Measurements from ENCODE around the gene CYP4F3. TPM values are rescaled to one million over a fixed set of nuclear protein-coding genes. Genes with fewer than 3 reads are reported as not detected.

The CYP4F3 gene
- total and polyA plus RNA-seq, 2 of the 13 experiments (the other 11 are each of a cell fraction or from before 2014, with no cell fraction given), result 17.8 to 22.8 TPM

- TF ChIP-seq ZNF574 (CRISPR knock-in tag; IDR thresholded peaks at IDR 0.05) (peak; percentile 56; the same call in 1 of the 2 replicates), MIXL1 (CRISPR knock-in tag; IDR thresholded peaks at IDR 0.05) (peak; percentile 62; the same call in 1 of the 2 replicates), THRA (CRISPR knock-in tag; IDR thresholded peaks at IDR 0.05; ENCODE audit: borderline replicate concordance) (peak; percentile 74; the same call in 1 of the 2 replicates), RARG (CRISPR knock-in tag; IDR thresholded peaks at IDR 0.05; ENCODE audit: low read depth) (no peak), ZFP82 (CRISPR knock-in tag; IDR thresholded peaks at IDR 0.05; ENCODE audit: borderline replicate concordance) (no peak), ZNF414 (CRISPR knock-in tag; IDR thresholded peaks at IDR 0.05) (no peak), TCF7L2 (IDR thresholded peaks at IDR 0.05; ENCODE audit: low read depth, low read length) (no peak), ZBTB10 (CRISPR knock-in tag; IDR thresholded peaks at IDR 0.05; ENCODE audit: borderline replicate concordance) (peak; percentile 69), PHF8 (CRISPR knock-in tag; IDR thresholded peaks at IDR 0.05) (no peak), ZUFSP (CRISPR knock-in tag; IDR thresholded peaks at IDR 0.05; ENCODE audit: borderline replicate concordance) (no peak), PPARG (CRISPR knock-in tag; conservative IDR thresholded peaks at IDR 0.05) (peak; percentile 51; the same call in 1 of the 2 replicates), SIX1 (CRISPR knock-in tag; IDR thresholded peaks at IDR 0.05; ENCODE audit: borderline replicate concordance) (0 out of 2 replicates have a peak, but pooled peaks have one; percentile 40), NR0B2 (CRISPR knock-in tag; IDR thresholded peaks at IDR 0.05) (no peak), E2F1 (CRISPR knock-in tag; IDR thresholded peaks at IDR 0.05) (0 out of 2 replicates have a peak, but pooled peaks have one; percentile 50), ZNF619 (CRISPR knock-in tag; IDR thresholded peaks at IDR 0.05) (no peak), ZNF512 (CRISPR knock-in tag; IDR thresholded peaks at IDR 0.05) (no peak)
Observed at GRCh38 chr19:15631817-15632216, 8.9 kb upstream of the CYP4F3 start (continued).

Measured in HepG2 (cell line).